CD14-positive monocyte (primary cell): ENCODE data around the gene BDNF. TPM values are rescaled to one million over a fixed set of nuclear protein-coding genes. Genes with fewer than 3 reads are reported as not detected.

ENCODE experiments used
- DNase-seq, 3 donors: peaks; one replicate each; pipeline ENCODE4 v3.0.0-alpha.2; 2011 to 2022
- H2AFZ ChIP-seq: 2 replicates; pipeline ENCODE4 v1.6.0; 2012; ENCODE audit warnings: mild to moderate bottlenecking, low read depth, low read length, inconsistent platforms; ENCODE audit not compliant: insufficient read depth, poor library complexity, severe bottlenecking
- H3K27ac ChIP-seq, 2 donors: 1 replicate in 1 of 2; 2 replicates in 1 of 2; pipeline ENCODE4 v1.5.1; 2012 to 2013; ENCODE audit warnings: low read length in 2 of 2, control low read depth in 1 of 2, inconsistent platforms in 1 of 2, low read depth in 1 of 2, mild to moderate bottlenecking in 1 of 2
- H3K27me3 ChIP-seq, 2 donors: one replicate each; pipeline versions ENCODE4 v1.6.0 to v1.6.1; 2011 to 2013; ENCODE audit warnings: low read length in 2 of 2; ENCODE audit not compliant: control insufficient read depth in 2 of 2, insufficient read depth in 2 of 2
- H3K36me3 ChIP-seq, 2 donors: replicated peaks in 1 of 2; 1 replicate in 1 of 2; 2 replicates in 1 of 2; pipeline versions ENCODE4 v1.5.1 to v1.6.1; 2012 to 2013; ENCODE audit warnings: low read length in 2 of 2, control low read depth in 1 of 2, inconsistent platforms in 1 of 2, mild to moderate bottlenecking in 1 of 2; ENCODE audit not compliant: insufficient read depth in 2 of 2, control insufficient read depth in 1 of 2
- H3K4me1 ChIP-seq, 2 donors: 1 replicate in 1 of 2; 2 replicates in 1 of 2; pipeline versions ENCODE4 v1.5.1 to v1.6.1; 2012 to 2013; ENCODE audit warnings: low read length in 2 of 2, control low read depth in 1 of 2, inconsistent platforms in 1 of 2, mild to moderate bottlenecking in 1 of 2, moderate library complexity in 1 of 2; ENCODE audit not compliant: insufficient read depth in 2 of 2, control insufficient read depth in 1 of 2
- H3K4me2 ChIP-seq: replicated peaks from 2 replicates; pipeline ENCODE3; 2012; ENCODE audit warnings: low read length, moderate library complexity, mild to moderate bottlenecking; ENCODE audit not compliant: poor library complexity, severe bottlenecking; ENCODE audit errors: extremely low read depth
- H3K4me3 ChIP-seq, 3 experiments: fragments of 200-600 bp in 1 of 3; sonication (generic) in 1 of 3; replicated peaks in 1 of 3; 1 replicate in 2 of 3; 2 replicates in 1 of 3; pipeline ENCODE4 v1.5.1; 2011 to 2013; ENCODE audit warnings: low read length in 3 of 3, mild to moderate bottlenecking in 3 of 3, control low read depth in 2 of 3, low read depth in 2 of 3, inconsistent platforms in 1 of 3, moderate library complexity in 1 of 3
- H3K79me2 ChIP-seq: 2 replicates; pipeline ENCODE4 v1.6.0; 2012; ENCODE audit warnings: mild to moderate bottlenecking, control low read depth, inconsistent platforms, low read length, moderate library complexity; ENCODE audit not compliant: insufficient read depth
- H3K9ac ChIP-seq: 2 replicates; pipeline ENCODE4 v1.6.0; 2017; ENCODE audit warnings: low read length, mild to moderate bottlenecking; ENCODE audit not compliant: insufficient read depth, poor library complexity, severe bottlenecking
- H3K9me3 ChIP-seq, 2 donors: replicated peaks in 1 of 2; 1 replicate in 1 of 2; 2 replicates in 1 of 2; pipeline versions ENCODE4 v1.5.1 to v1.6.1; 2012 to 2013; ENCODE audit warnings: low read length in 2 of 2, control low read depth in 1 of 2; ENCODE audit not compliant: control insufficient read depth in 1 of 2, insufficient read depth in 1 of 2
- H4K20me1 ChIP-seq: 2 replicates; pipeline ENCODE4 v1.6.0; 2012; ENCODE audit warnings: mild to moderate bottlenecking, low read length, control low read depth, moderate library complexity; ENCODE audit not compliant: insufficient read depth
- H3K27ac Mint-ChIP-seq, 7 donors: one replicate each; pipeline ENCODE4 v1.8.0; 2020; ENCODE audit warnings: mild to moderate bottlenecking in 7 of 7, mixed read lengths in 7 of 7, moderate library complexity in 6 of 7, inconsistent platforms in 2 of 7
- H3K27me3 Mint-ChIP-seq, 3 donors: one replicate each; pipeline ENCODE4 v1.8.0; 2021 to 2022; ENCODE audit warnings: low read depth in 3 of 3, mild to moderate bottlenecking in 3 of 3, mixed read lengths in 3 of 3, moderate library complexity in 3 of 3, inconsistent platforms in 1 of 3
- H3K36me3 Mint-ChIP-seq, 2 donors: one replicate each; pipeline ENCODE4 v1.8.0; 2020; ENCODE audit warnings: mixed read lengths in 2 of 2, inconsistent platforms in 1 of 2, mild to moderate bottlenecking in 1 of 2
- H3K4me1 Mint-ChIP-seq: one replicate; pipeline ENCODE4 v1.8.0; 2020; ENCODE audit warnings: mild to moderate bottlenecking, mixed read lengths
- H3K4me3 Mint-ChIP-seq, 2 donors: one replicate each; pipeline ENCODE4 v1.8.0; 2020; ENCODE audit warnings: mild to moderate bottlenecking in 2 of 2, mixed read lengths in 2 of 2, moderate library complexity in 1 of 2
- H3K9me3 Mint-ChIP-seq, 7 donors: one replicate each; pipeline ENCODE4 v1.8.0; 2020 to 2022; ENCODE audit warnings: mixed read lengths in 7 of 7, mild to moderate bottlenecking in 6 of 7, moderate library complexity in 6 of 7, inconsistent platforms in 2 of 7
- CTCF ChIP-seq: fragments of 200-600 bp; IDR thresholded peaks from one replicate; pipeline ENCODE4 v1.8.0; 2022; ENCODE audit warnings: antibody characterized with exemption, mild to moderate bottlenecking
- WGBS: methylation state at CpG from one replicate; pipeline ENCODE4 v1.1.5; 2013; ENCODE audit warnings: missing lambda C conversion rate; ENCODE audit not compliant: insufficient coverage; 5-methylcytosine and 5-hydroxymethylcytosine counted together
- intact Hi-C, 2 donors: fragments of 100-400 bp; cut with micrococcal nuclease; formaldehyde crosslinking; loops; one replicate each; pipeline versions ENCODE4 v1.15.0 to v1.15.1; 2023
- polyA plus RNA-seq, 3 donors: library from polyadenylated mRNA; depleted of rRNA in 1 of 3; unstranded in 2 of 3; stranded (reverse) in 1 of 3; fragments of 300-500 nt in 2 of 3; fragments of >200 nt in 1 of 3; fragmentation: Illumina TruSeq in 2 of 3; gene quantifications; 1 replicate in 2 of 3; 2 replicates in 1 of 3; pipeline ENCODE4 v1.2.3, GENCODE V29; 2012 to 2021

BDNF gene
- polyA plus RNA-seq, 3 donors: not detected

GRCh38 chr11:27646051-27646818, 54.0 kb downstream of the BDNF start:
- H3K36me3 ChIP-seq: no peaks in the 10 kb centered on the region
- Mint-ChIP-seq H3K4me3 (no peak overlapping the region), H3K27me3 (peaks cover 0 to 3% (median 0%) of the 10 kb centered on the region in 3 donors), H3K36me3 (no peaks in the 10 kb centered on the region), H3K27ac (no peak overlapping the region), H3K4me1 (no peaks in the 10 kb centered on the region), H3K9me3 (peaks cover 0 to 9% (median 2%) of the 10 kb centered on the region in 7 donors)
- no peaks in the 10 kb centered on the region for H3K4me1 ChIP-seq
- no peaks in the 10 kb centered on the region for H3K79me2 ChIP-seq
- H3K9me3 ChIP-seq: peaks cover 0 to 4% of the 10 kb centered on the region in 2 donors
- no peak for TF ChIP-seq CTCF
- intact Hi-C loops: no loop called here
- H3K4me3 ChIP-seq: no peak overlapping the region
- DNase-seq: no peak
- no peak overlapping the region for H3K4me2 ChIP-seq
- no peak overlapping the region for H3K27ac ChIP-seq
- no peak overlapping the region for H2AFZ ChIP-seq
- H3K27me3 ChIP-seq: no peaks in the 10 kb centered on the region
- no peaks in the 10 kb centered on the region for H4K20me1 ChIP-seq
- H3K9ac ChIP-seq: no peak overlapping the region
- 86% methylated on average over 3 of the region's 9 CpGs for WGBS

- Histone ChIP-seq H3K4me2 (no peak overlapping the region), H3K36me3 (no peaks in the 10 kb centered on the region), H3K4me1 (no peaks in the 10 kb centered on the region), H3K27me3 (no peaks in the 10 kb centered on the region), H3K79me2 (no peaks in the 10 kb centered on the region), H3K27ac (no peak overlapping the region), H2AFZ (no peak overlapping the region), H3K9me3 (peaks cover 0 to 6% of the 10 kb centered on the region in 2 donors), H4K20me1 (no peaks in the 10 kb centered on the region), H3K9ac (no peak overlapping the region), H3K4me3 (no peak overlapping the region)
- H3K27me3 Mint-ChIP-seq: no peaks in the 10 kb centered on the region
- H3K4me1 Mint-ChIP-seq: no peaks in the 10 kb centered on the region
- no peaks in the 10 kb centered on the region for H3K36me3 Mint-ChIP-seq
- DNase-seq: no peak
- H3K9me3 Mint-ChIP-seq: peaks cover 0 to 12% (median 2%) of the 10 kb centered on the region in 7 donors
- no CpG with 5 or more reads among the region's 2 CpGs for WGBS
- H3K27ac Mint-ChIP-seq: no peak overlapping the region
- intact Hi-C loops: no loop called here
- no peak overlapping the region for H3K4me3 Mint-ChIP-seq
- no peak for TF ChIP-seq CTCF
These were observed 57.3 kb downstream of the BDNF start for GRCh38 chr11:27642954-27643353.
